Thoracic aorta (tissue), 2 donors: Measurements from ENCODE around the gene SPATA6L. TPM values are rescaled to one million over a fixed set of nuclear protein-coding genes. Genes with fewer than 3 reads are reported as not detected.

Source experiments
- ATAC-seq: fragments of 150-250 bp; one replicate; pipeline ENCODE4 v1.8.0; 2017; ENCODE audit warnings: low read depth; ENCODE audit not compliant: insufficient number of reproducible peaks, low FRiP score
- DNase-seq: peaks from one replicate; pipeline ENCODE4 v3.0.0-alpha.2; 2020; ENCODE audit warnings: low spot score
- H3K27ac ChIP-seq, 2 donors: fragments of 200-600 bp; sonication (generic); 1 replicate in 1 of 2; 2 replicates in 1 of 2; pipeline ENCODE4 v1.5.1; 2016; ENCODE audit warnings: mild to moderate bottlenecking in 2 of 2, moderate library complexity in 2 of 2
- H3K27me3 ChIP-seq: fragments of 200-600 bp; sonication (generic); replicated peaks from 2 replicates; pipeline ENCODE4 v1.6.0; 2016; ENCODE audit warnings: mild to moderate bottlenecking; ENCODE audit not compliant: insufficient read depth
- H3K36me3 ChIP-seq: fragments of 200-600 bp; sonication (generic); one replicate; pipeline ENCODE4 v1.5.1; 2016
- H3K4me1 ChIP-seq, 2 donors: fragments of 200-600 bp; sonication (generic); 1 replicate in 1 of 2; 2 replicates in 1 of 2; pipeline versions ENCODE4 v1.5.1 to v1.6.0; 2016; ENCODE audit warnings: low read depth in 2 of 2, mild to moderate bottlenecking in 1 of 2; ENCODE audit not compliant: control insufficient read depth in 1 of 2
- H3K4me3 ChIP-seq: fragments of 200-600 bp; sonication (generic); 2 replicates; pipeline ENCODE4 v1.5.1; 2016; ENCODE audit warnings: mild to moderate bottlenecking
- H3K9me3 ChIP-seq: fragments of 200-600 bp; sonication (generic); 2 replicates; pipeline ENCODE4 v1.5.1; 2016
- total RNA-seq, 2 donors: library from RNA; depleted of rRNA; stranded (reverse); fragments of >200 nt; gene quantifications; one replicate each; pipeline versions ENCODE4 v1.1.0 to v1.2.3, GENCODE V29; 2016
- TF ChIP-seq, protein P1 (sequence below): fragments of 200-600 bp; sonication (generic); IDR thresholded peaks from one replicate; pipeline ENCODE4 v1.5.1; 2019; ENCODE audit warnings: antibody characterized with exemption

Gene SPATA6L
- total RNA-seq, 2 donors from 2014 or later = 1.8 to 2.4 TPM

DNA sequence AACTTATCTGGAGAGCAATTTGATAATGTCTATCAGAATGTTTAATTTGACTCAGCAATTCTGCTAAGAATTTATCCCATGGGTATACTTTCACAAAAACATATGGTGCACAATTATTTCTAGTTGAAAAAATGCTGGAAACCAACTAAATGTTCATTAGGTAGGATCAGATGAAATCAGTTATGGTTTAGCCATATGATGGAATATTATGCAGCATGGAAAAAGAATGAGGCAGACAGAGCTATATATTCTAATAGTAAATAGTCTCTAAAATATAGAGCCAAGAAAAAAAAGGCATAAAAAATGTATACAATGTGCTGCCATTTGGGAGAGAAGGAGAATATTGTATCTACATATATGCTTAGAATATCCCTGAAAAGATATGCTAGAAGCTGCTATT lies 3.6 kb upstream of the SPATA6L start:
- no peak overlapping the region for H3K27ac ChIP-seq
- TF ChIP-seq, protein P1, sequence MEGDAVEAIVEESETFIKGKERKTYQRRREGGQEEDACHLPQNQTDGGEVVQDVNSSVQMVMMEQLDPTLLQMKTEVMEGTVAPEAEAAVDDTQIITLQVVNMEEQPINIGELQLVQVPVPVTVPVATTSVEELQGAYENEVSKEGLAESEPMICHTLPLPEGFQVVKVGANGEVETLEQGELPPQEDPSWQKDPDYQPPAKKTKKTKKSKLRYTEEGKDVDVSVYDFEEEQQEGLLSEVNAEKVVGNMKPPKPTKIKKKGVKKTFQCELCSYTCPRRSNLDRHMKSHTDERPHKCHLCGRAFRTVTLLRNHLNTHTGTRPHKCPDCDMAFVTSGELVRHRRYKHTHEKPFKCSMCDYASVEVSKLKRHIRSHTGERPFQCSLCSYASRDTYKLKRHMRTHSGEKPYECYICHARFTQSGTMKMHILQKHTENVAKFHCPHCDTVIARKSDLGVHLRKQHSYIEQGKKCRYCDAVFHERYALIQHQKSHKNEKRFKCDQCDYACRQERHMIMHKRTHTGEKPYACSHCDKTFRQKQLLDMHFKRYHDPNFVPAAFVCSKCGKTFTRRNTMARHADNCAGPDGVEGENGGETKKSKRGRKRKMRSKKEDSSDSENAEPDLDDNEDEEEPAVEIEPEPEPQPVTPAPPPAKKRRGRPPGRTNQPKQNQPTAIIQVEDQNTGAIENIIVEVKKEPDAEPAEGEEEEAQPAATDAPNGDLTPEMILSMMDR = no peak
- H3K4me3 ChIP-seq = no peak overlapping the region
- DNase-seq = no peak
- peaks cover 0 to 14% of the 10 kb centered on the region in 2 donors for H3K4me1 ChIP-seq
- no peaks in the 10 kb centered on the region for H3K27me3 ChIP-seq
- no peaks in the 10 kb centered on the region for H3K9me3 ChIP-seq
- no peak for ATAC-seq
- H3K36me3 ChIP-seq = no peaks in the 10 kb centered on the region

DNA sequence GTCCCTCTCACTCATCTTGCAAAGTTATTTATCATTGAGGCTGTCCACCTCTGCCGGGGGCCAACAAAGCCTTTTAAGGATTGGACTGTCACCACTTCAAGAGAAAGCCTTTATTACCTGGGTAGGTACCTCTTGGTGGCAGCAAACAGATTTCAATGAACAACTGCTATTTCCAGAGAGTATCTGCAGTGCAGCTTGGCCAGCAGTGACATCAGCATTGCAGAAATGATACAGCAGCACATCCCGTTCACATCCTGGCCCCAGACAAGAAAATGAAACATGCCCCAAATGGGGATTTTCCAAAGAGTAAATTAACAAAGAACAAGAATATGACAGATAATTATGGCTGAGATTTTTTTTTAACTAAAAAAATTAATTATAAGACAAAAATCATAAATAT lies 2.3 kb upstream of the SPATA6L start:
- DNase-seq (no peak), ATAC-seq (no peak)
- TF ChIP-seq, protein P1 = no peak
- peaks cover 5 to 27% of the 10 kb centered on the region in 2 donors for H3K4me1 ChIP-seq
- no peak overlapping the region for H3K27ac ChIP-seq
- H3K36me3 ChIP-seq = no peaks in the 10 kb centered on the region
- no peaks in the 10 kb centered on the region for H3K9me3 ChIP-seq
- no peak overlapping the region for H3K4me3 ChIP-seq
- H3K27me3 ChIP-seq = no peaks in the 10 kb centered on the region

DNA sequence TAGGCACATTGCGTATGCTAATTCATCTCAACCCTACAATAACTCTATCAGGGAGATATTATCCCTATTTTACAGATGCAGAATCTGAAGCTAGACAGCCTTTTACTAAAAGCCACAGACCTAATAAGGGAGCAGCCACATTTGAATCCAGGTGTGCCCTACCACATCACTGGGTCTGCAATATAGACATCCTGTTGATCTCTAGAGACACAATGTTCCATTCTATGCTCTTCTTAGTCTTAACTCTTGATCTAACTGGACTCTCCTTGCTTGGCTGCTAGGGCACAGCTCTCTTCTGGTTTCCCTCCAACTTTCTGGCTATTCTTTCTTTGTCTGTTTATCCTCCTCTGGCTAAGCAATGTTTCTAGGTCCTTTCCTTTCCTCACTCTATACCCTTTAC lies 1.4 kb upstream of the SPATA6L start:
- H3K4me1 ChIP-seq = peaks cover 12 to 36% of the 10 kb centered on the region in 2 donors
- TF ChIP-seq, protein P1 = no peak
- ATAC-seq = no peak
- no peaks in the 10 kb centered on the region for H3K9me3 ChIP-seq
- DNase-seq = no peak
- H3K4me3 ChIP-seq = no peak overlapping the region
- H3K36me3 ChIP-seq = no peaks in the 10 kb centered on the region
- H3K27me3 ChIP-seq = no peaks in the 10 kb centered on the region
- no peak overlapping the region for H3K27ac ChIP-seq

DNA sequence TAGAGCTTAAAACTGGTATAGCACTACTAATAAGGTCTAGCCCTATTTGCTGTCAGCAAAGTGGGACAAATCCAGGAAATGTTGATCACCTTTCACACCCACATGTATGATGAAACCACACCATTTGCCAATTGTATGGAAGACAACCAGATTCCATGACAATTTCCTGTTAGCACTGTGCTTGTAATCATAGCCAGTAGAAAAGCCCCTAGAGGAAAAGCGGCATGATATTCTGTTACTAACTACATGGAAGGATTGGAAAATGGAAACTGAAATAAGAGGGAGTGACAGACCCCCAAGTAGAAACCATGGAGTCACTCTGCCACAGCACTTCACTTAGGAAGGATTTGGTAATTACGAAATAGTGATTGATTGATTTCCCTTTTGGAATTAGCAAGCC lies 923 bp downstream of the SPATA6L start:
- TF ChIP-seq, protein P1 = no peak
- Histone ChIP-seq H3K9me3 (no peaks in the 10 kb centered on the region), H3K27ac (no peak overlapping the region), H3K4me3 (no peak overlapping the region), H3K27me3 (no peaks in the 10 kb centered on the region), H3K36me3 (no peaks in the 10 kb centered on the region), H3K4me1 (peaks cover 13 to 47% of the 10 kb centered on the region in 2 donors)
- no peak for DNase-seq
- ATAC-seq = no peak

DNA sequence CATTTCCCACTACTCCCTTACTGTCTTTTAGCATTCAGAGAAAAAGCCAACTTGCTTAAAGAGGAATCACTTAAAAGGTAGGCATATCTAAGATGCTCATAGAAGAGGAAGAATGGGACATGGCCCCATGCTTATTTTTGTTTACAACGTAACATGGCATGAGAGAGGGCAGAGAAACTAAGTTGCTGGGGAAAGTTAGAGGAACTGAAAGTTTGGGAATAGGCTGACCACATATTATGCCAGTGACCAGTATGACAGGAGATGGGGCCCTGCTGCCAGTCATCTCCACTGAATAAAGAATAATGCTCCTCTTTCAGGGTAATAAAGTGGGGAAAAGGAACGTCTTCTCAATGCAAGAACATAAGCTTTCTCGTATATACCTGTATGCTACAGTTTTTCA lies 2.3 kb downstream of the SPATA6L start:
- Histone ChIP-seq H3K27ac (no peak overlapping the region), H3K4me3 (peak overlapping the region; percentile 90), H3K9me3 (no peaks in the 10 kb centered on the region), H3K4me1 (peaks cover 13 to 47% of the 10 kb centered on the region in 2 donors), H3K36me3 (no peaks in the 10 kb centered on the region), H3K27me3 (no peaks in the 10 kb centered on the region)
- no peak for DNase-seq
- TF ChIP-seq, protein P1 = no peak
- no peak for ATAC-seq
